ENCODE data around the gene CLTRN.

Gene CLTRN

GRCh38 chrX:15605226-15605625 lies 59.4 kb downstream of the CLTRN start:
- in situ Hi-C loops (cut with HindIII; ENCODE audit: low sequenced_read_pairs) = no loop called here
- H3K4me3 ChIP-seq (ENCODE audit: low read depth, low read length) = no peak overlapping the region
- no peak for DNase-seq (ENCODE audit: low read depth)
- TF ChIP-seq, protein P1, sequence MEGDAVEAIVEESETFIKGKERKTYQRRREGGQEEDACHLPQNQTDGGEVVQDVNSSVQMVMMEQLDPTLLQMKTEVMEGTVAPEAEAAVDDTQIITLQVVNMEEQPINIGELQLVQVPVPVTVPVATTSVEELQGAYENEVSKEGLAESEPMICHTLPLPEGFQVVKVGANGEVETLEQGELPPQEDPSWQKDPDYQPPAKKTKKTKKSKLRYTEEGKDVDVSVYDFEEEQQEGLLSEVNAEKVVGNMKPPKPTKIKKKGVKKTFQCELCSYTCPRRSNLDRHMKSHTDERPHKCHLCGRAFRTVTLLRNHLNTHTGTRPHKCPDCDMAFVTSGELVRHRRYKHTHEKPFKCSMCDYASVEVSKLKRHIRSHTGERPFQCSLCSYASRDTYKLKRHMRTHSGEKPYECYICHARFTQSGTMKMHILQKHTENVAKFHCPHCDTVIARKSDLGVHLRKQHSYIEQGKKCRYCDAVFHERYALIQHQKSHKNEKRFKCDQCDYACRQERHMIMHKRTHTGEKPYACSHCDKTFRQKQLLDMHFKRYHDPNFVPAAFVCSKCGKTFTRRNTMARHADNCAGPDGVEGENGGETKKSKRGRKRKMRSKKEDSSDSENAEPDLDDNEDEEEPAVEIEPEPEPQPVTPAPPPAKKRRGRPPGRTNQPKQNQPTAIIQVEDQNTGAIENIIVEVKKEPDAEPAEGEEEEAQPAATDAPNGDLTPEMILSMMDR (IDR thresholded peaks at IDR 0.05; ENCODE audit: low read depth, low read length, missing control alignments) = no peak

- in situ Hi-C loops (cut with HindIII; ENCODE audit: low sequenced_read_pairs) = no loop called here
- no peak for DNase-seq (ENCODE audit: low read depth)
- TF ChIP-seq, protein P1 (IDR thresholded peaks at IDR 0.05; ENCODE audit: low read depth, low read length, missing control alignments) = no peak
- H3K4me3 ChIP-seq (ENCODE audit: low read depth, low read length) = no peak overlapping the region
These were observed 61.8 kb downstream of the CLTRN start for GRCh38 chrX:15602761-15603160.

DNA sequence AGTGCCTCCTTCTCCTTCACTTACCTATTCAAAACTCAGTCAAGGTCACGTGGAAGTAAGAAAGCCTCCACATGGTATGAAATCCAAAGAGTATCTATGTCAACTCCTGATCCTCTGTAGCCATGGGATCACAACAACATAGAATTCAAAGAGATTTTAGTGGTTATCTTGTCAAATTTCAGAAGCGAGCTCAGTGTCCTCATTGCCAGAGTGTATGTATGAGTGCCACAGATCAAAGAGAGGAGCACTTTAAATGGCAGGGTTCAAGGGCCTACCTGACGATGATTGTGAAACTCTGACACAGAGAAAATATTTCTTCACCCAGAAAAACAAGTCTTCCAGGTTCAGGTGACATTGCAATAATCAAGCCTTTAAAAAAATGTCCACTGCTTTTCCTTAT lies 62.7 kb downstream of the CLTRN start:
- TF ChIP-seq, protein P1 (IDR thresholded peaks at IDR 0.05; ENCODE audit: low read depth, low read length, missing control alignments) = no peak
- no peak for DNase-seq (ENCODE audit: low read depth)
- in situ Hi-C loops (cut with HindIII; ENCODE audit: low sequenced_read_pairs) = no loop called here
- no peak overlapping the region for H3K4me3 ChIP-seq (ENCODE audit: low read depth, low read length)

- no peak within 1 kb of the TSS for H3K4me3 ChIP-seq (ENCODE audit: low read depth, low read length)
- DNase-seq (ENCODE audit: low read depth) = no peak
- TF ChIP-seq, protein P1 (IDR thresholded peaks at IDR 0.05; ENCODE audit: low read depth, low read length, missing control alignments) = no peak
- in situ Hi-C loops (cut with HindIII; ENCODE audit: low sequenced_read_pairs) = no loop called here
These were observed 63.9 kb downstream of the CLTRN start, which contains the start of gene ACE2 for GRCh38 chrX:15600745-15601144. TSS of gene ACE2 (minus strand) at chrX:15600960. CDS start at chrX:15600911, 49 bp downstream.

- TF ChIP-seq, protein P1 (IDR thresholded peaks at IDR 0.05; ENCODE audit: low read depth, low read length, missing control alignments) = no peak
- no peak overlapping the region for H3K4me3 ChIP-seq (ENCODE audit: low read depth, low read length)
- DNase-seq (ENCODE audit: low read depth) = no peak
- in situ Hi-C loops (cut with HindIII; ENCODE audit: low sequenced_read_pairs) = no loop called here
These were observed 64.6 kb downstream of the CLTRN start for GRCh38 chrX:15600049-15600448.

DNA sequence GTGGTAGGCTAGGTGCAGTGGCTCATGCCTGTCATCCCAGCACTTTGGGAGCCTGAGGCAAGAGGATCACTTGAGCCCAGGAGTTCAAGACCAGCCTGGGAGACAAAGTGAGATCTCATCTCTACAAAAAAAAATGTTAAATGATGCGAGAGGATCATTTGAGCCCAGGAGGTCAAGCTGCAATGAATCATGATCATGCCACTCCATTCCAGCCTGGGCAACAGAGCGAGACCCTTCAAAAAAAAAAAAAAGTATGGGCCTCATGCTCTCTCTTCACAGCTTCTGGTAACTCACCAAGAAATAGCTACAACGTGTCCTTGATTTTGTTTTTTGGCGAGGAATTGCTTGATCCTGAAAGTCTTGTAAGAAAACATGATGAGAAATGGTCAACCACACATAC lies 65.1 kb downstream of the CLTRN start:
- in situ Hi-C loops (cut with HindIII; ENCODE audit: low sequenced_read_pairs) = no loop called here
- DNase-seq (ENCODE audit: low read depth) = no peak
- TF ChIP-seq, protein P1 (IDR thresholded peaks at IDR 0.05; ENCODE audit: low read depth, low read length, missing control alignments) = no peak
- no peak overlapping the region for H3K4me3 ChIP-seq (ENCODE audit: low read depth, low read length)

DNA sequence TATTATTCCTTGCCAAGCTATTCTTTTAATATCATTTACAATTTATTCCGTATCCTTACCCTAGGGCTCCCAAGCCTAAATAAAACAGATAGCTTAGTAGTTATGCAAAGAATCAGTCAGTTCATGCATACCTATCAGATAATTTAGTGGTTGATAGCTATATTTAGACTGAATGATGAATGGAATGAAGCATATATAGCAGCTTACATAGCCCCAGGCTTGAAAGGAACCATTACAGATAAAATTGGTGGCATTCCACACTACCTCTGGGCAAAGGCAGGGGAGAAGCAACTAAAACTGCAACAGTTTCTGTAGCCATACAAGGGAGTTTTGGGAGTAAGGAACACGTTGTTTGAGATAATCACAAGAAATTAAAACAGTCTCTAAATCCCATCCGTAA lies 66.6 kb downstream of the CLTRN start:
- TF ChIP-seq, protein P1 (IDR thresholded peaks at IDR 0.05; ENCODE audit: low read depth, low read length, missing control alignments) = no peak
- no peak overlapping the region for H3K4me3 ChIP-seq (ENCODE audit: low read depth, low read length)
- no peak for DNase-seq (ENCODE audit: low read depth)
- in situ Hi-C loops (cut with HindIII; ENCODE audit: low sequenced_read_pairs) = no loop called here
